Activated T-cell treated with anti-CD3 and anti-CD28 coated beads, Interleukin-2, amount 50 U/mL, for 4 hours (primary cell): Measurements from ENCODE around the gene SH3PXD2B. TPM values are rescaled to one million over a fixed set of nuclear protein-coding genes. Genes with fewer than 3 reads are reported as not detected.

Experiments
- ATAC-seq, 2 donors: fragments of 200-7000 bp; cut with Tn5 transposase; one replicate each; pipeline ENCODE4 v1.10.0; 2021
- DNase-seq: peaks from one replicate; pipeline ENCODE4 v3.0.0-alpha.2; 2020
- H3K27me3 Mint-ChIP-seq: one replicate; pipeline ENCODE4 v1.8.0; 2021; ENCODE audit warnings: low read depth, mixed read lengths
- H3K36me3 Mint-ChIP-seq: one replicate; pipeline ENCODE4 v1.8.0; 2022; ENCODE audit warnings: mixed read lengths; ENCODE audit not compliant: insufficient read depth
- H3K4me1 Mint-ChIP-seq: one replicate; pipeline ENCODE4 v1.8.0; 2021; ENCODE audit warnings: low read depth, mixed read lengths
- H3K4me3 Mint-ChIP-seq: one replicate; pipeline ENCODE4 v1.8.0; 2021; ENCODE audit warnings: mild to moderate bottlenecking, moderate library complexity, mixed read lengths
- H3K9me3 Mint-ChIP-seq: one replicate; pipeline ENCODE4 v1.8.0; 2021; ENCODE audit warnings: mixed read lengths
- total RNA-seq, 3 donors: library from RNA; stranded (reverse); gene quantifications; one replicate each; pipeline ENCODE4 v1.2.1, GENCODE V29; 2021

SH3PXD2B gene
- total RNA-seq, 3 donors from 2014 or later, result 0.21 to 0.96 (median 0.92) TPM

DNA sequence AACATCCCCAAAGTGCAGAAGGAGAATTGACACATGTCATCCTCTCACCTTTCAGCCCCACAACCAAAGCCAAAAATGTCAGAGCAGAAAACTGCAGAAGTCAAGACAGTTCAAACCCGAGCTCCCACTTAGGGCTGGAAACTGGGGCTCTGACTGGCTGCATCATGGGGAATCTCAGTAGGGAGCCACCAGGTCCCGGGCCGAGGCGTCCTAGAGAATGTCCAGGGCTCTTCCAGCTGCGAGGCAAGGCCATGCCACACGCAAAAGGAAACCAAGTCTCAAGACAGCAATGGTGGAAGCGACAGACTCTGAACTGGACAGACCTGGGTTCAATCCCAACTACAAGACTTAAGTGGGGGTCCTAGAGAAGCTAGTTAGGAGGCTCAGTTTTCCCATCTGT lies 13.8 kb downstream of the SH3PXD2B start:
- ATAC-seq (no peak), DNase-seq (no peak)
- no peaks in the 10 kb centered on the region for H3K9me3 Mint-ChIP-seq
- H3K4me3 Mint-ChIP-seq, result no peak overlapping the region
- peaks cover 11% of the 10 kb centered on the region for H3K4me1 Mint-ChIP-seq
- no peaks in the 10 kb centered on the region for H3K36me3 Mint-ChIP-seq
- peaks cover 17% of the 10 kb centered on the region for H3K27me3 Mint-ChIP-seq

DNA sequence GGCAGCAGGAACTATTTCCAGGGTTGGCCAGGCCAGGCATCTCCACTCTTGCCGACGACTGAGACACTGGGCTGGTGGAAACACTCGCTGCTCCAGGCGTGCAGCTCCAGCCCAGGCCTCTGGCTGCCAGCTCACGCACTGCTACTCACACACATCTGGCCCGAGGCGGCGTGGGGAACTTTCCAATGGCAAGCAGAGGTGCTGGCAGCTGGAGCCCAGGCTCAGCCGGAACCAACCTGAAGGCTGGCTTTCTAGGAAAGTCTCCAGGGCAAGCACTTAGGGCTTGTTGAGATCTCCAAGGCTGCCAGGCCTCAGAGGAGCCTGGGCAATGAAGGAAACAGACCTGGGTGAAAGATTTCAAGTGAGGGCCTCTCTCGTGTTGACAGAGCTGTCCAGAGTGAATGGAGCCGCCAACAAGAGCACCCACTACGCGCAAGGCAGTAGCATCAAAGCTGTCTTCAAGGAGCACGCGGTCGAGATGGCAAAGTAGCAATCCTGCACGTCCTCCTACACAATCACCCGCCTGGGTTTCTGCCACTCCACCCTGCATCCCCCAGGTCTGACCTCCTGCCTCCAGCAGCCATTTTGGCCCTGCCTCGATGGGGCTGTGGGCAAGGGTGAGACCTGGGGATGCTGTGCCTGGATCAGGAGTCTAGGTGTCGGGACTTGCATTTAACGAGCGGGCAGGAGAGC lies 14.4 kb downstream of the SH3PXD2B start:
- Mint-ChIP-seq H3K9me3 (no peaks in the 10 kb centered on the region), H3K4me3 (no peak overlapping the region), H3K36me3 (no peaks in the 10 kb centered on the region), H3K4me1 (peaks cover 11% of the 10 kb centered on the region), H3K27me3 (peaks cover 14% of the 10 kb centered on the region)
- ATAC-seq, result no peak
- no peak for DNase-seq

DNA sequence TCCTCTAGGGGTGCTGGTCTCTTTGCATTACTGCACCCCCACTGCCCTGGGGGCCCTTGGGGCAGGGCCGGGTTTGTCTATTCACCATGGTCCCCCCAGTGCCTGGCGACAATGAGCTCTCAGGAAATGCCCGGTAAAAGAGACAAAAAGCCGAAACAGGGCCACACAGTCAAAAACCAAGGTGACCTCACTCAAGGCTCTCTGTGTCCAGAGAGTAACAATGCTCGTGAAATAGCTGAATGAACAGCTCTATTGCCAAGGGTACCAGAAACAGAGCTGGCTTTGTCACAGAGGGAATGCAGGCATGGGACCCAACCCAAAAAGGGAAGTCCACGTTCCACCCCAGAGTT lies 16.0 kb downstream of the SH3PXD2B start:
- peaks cover 2% of the 10 kb centered on the region for H3K4me1 Mint-ChIP-seq
- H3K36me3 Mint-ChIP-seq, result no peaks in the 10 kb centered on the region
- H3K27me3 Mint-ChIP-seq, result peaks cover 3% of the 10 kb centered on the region
- H3K4me3 Mint-ChIP-seq, result no peak overlapping the region
- no peak for DNase-seq
- H3K9me3 Mint-ChIP-seq, result no peaks in the 10 kb centered on the region
- ATAC-seq, result no peak

DNA sequence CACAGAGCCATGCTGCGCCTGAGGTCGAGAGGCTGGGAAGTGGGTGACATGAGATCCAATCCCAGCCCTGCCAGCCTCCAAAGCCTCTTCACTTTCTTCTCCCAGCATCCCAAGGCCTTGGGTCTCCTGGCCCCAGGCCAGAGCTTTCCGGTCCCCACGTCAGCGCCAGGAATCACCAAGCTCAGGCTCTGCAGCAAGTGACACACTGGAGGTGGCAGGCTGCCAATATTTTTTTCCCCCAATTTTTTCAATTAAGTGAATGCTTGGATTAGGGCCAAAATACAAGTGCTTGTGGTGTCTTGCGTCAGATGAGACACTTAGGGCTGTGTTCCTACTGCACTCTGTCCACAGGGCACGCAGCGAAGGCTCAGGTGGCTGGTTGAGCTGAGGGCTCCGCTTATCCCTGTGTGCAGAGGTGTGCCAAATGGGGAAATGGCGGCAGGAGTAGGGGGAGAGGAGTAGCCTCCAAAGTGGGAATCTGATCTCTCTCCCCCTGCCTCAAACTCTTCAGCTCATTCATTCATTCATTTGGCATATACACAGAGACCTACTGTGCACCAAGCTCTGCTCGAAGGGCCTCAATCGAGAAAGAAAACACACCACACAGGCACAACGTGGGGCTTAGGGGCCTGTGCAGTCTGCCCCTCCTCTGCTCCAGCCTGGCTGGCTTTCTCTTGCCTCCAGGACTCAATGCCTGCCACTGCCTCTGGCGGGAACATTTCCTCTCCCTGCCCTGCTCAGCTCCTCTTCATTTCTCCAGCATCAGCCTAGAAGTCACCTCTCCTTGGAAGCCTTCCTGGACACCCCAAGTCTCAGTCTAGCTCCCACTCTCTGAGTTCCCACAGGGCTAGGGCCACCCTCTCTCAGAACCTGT lies 16.6 kb downstream of the SH3PXD2B start:
- Mint-ChIP-seq H3K36me3 (no peaks in the 10 kb centered on the region), H3K9me3 (no peaks in the 10 kb centered on the region), H3K4me3 (no peak overlapping the region), H3K27me3 (peaks cover 1% of the 10 kb centered on the region), H3K4me1 (no peaks in the 10 kb centered on the region)
- ATAC-seq (no peak), DNase-seq (no peak)

DNA sequence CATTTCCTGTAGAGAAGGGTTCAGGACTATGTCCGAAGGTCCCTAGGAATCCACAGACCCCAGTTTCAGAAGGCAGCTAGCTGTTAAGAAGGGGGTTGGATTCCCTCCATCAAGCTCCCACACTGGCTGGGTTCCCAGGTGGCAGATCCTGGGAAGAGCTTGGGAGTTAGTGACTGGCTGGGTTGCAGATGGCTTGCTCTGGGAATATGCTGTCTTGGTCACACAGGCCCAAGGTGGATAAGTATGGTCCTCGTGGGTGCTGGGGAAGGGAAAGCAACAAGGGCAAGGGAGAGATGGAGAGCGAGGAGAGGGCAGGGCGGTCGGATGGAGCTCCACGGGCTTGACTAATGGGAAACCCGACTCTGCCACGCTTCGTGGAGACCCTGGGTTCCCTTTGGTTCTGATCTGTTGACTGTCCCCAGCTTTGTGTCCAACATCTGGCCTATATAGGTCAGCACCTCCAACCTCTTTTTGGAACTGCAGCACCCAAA lies 17.4 kb downstream of the SH3PXD2B start:
- H3K9me3 Mint-ChIP-seq, result no peaks in the 10 kb centered on the region
- no peaks in the 10 kb centered on the region for H3K4me1 Mint-ChIP-seq
- H3K4me3 Mint-ChIP-seq, result no peak overlapping the region
- ATAC-seq (no peak), DNase-seq (no peak)
- H3K36me3 Mint-ChIP-seq, result no peaks in the 10 kb centered on the region
- peaks cover 1% of the 10 kb centered on the region for H3K27me3 Mint-ChIP-seq

DNA sequence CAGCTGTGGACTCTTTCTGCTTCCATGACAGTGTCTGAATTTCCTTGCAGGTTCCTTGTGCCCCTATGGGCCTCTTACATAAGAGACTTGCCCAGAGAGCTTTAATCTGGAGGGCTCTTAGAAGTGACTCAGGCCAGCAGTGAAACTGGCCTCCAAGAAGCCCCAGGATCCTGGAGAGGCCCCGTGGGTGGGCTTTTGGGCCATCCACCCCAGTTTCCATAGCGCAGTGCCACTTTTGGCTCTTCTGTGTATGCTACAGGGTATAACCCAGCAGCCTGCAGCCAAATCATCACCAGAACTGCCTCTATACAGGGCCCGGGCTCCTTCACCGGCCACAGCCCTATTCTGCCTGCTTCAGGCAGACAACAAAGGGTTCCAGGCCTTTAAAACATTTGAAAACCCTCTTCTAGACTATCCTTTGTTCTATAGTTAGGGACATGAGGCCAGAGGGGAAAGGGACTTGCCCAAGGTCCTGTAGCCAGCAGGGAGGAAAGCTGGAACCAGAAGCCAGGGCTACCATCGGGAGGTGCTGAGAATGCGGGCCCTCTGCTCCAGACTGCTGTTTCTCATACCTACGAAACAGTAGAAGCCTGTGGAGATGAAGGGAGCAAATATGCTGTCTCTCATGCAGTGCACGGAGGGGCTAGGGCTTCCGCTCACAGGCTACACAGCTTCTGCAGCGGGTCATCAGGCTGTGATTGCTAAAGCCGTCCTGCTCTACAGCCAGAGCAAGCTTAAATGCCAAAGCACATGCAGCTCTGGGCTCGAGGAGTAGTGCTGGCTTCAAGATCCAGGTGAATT lies 18.0 kb downstream of the SH3PXD2B start:
- Mint-ChIP-seq H3K27me3 (peaks cover 1% of the 10 kb centered on the region), H3K9me3 (no peaks in the 10 kb centered on the region), H3K4me3 (no peak overlapping the region), H3K36me3 (no peaks in the 10 kb centered on the region), H3K4me1 (no peaks in the 10 kb centered on the region)
- ATAC-seq (no peak), DNase-seq (no peak)

DNA sequence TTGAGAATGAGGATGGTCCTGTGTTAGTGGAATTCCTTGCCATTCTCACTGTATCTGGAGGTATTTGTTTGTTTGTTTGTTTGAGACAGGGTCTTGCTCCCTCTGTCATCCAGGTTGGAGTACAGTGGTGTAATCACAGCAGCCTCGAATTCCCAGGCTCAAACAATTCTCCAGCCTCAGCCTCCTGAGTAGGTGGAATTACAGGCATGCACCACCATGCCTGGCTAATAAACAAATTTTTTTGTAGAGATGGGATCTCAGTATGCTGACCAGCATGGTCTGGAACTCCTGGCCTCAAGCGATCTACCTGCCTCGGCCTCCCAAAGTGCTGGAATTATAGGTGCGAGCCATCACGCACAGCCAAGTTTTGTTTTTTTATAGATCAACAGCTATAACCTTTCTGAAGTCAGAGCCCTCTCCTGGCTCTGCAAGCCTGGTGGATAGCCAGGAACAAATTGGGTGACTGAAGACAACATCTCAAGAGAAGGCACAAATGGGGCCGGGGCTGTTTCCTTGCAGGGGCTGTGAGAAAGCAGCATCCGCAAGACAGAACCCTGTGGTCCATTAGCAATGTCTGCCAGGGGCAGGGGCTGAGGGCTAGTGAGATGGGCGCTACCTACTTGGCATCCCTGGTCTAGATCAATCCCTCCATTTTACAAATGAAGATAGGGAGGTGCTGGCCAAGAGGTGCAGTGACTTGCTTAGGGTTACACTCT lies 18.8 kb downstream of the SH3PXD2B start:
- no peak overlapping the region for H3K4me3 Mint-ChIP-seq
- no peaks in the 10 kb centered on the region for H3K9me3 Mint-ChIP-seq
- no peaks in the 10 kb centered on the region for H3K36me3 Mint-ChIP-seq
- DNase-seq, result no peak
- H3K4me1 Mint-ChIP-seq, result no peaks in the 10 kb centered on the region
- peaks cover 1% of the 10 kb centered on the region for H3K27me3 Mint-ChIP-seq
- ATAC-seq, result no peak

DNA sequence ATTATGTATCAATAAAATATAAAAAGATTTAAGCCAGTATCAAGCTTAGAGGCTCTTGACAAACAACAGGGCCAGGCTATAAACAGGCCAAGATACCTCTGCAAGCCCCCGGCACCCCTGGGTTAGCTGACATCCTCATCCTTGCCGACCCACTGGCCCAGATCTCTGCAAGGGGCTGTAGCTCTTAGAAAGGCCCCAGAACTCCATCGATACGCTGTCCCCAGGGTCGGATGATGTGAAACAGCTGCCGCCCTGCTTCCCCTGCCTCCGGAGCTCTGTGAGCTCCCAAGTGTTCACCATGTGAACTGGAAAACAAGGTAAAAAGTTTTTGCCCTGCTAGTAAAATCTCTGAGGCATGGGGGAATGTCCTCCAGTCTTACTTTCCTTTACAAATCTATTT lies 20.1 kb downstream of the SH3PXD2B start:
- Mint-ChIP-seq H3K4me1 (no peaks in the 10 kb centered on the region), H3K4me3 (no peak overlapping the region), H3K36me3 (no peaks in the 10 kb centered on the region), H3K9me3 (no peaks in the 10 kb centered on the region), H3K27me3 (no peaks in the 10 kb centered on the region)
- DNase-seq, result no peak
- no peak for ATAC-seq

DNA sequence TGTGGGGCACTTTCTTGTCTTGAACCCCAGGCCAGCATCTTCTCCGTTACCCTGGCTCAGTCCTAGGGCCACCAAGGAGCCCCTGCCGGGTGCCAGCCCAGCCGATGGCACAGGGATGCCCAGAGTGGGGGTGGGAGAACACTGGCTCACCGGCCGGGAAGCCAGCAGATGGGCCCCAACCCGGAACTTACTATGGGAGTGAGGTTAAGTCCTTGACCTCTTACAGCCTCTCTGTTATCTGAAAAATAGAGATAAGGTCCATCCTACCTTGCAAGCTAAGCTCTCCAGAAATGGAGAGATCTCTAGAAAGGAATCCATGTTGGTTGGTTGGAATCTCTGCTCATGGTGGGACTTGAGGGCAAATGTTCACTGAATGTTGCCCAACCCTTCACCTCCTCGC lies 20.8 kb downstream of the SH3PXD2B start:
- Mint-ChIP-seq H3K4me3 (no peak overlapping the region), H3K9me3 (no peaks in the 10 kb centered on the region), H3K27me3 (no peaks in the 10 kb centered on the region), H3K4me1 (no peaks in the 10 kb centered on the region), H3K36me3 (no peaks in the 10 kb centered on the region)
- ATAC-seq, result no peak
- DNase-seq, result no peak

DNA sequence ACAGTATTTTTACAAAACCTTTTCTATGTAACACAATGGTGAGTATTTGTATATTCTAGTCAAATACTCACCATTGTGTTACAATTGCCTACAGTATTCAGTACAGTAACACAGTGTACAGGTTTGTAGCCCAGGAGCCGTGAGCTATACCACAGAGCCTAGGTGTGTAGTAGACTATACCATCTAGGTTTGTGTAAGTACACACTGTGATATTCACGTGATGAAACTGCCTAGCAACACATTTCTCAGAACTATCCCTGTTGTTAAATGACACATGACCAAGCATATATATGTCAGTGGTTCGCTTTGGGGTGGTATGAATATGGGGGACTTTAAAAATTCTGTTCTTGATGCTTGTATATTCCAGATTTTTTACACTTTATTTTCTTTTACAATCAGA lies 21.3 kb downstream of the SH3PXD2B start:
- DNase-seq, result no peak
- no peak overlapping the region for H3K4me3 Mint-ChIP-seq
- H3K9me3 Mint-ChIP-seq, result no peaks in the 10 kb centered on the region
- no peaks in the 10 kb centered on the region for H3K4me1 Mint-ChIP-seq
- ATAC-seq, result no peak
- no peaks in the 10 kb centered on the region for H3K36me3 Mint-ChIP-seq
- H3K27me3 Mint-ChIP-seq, result peaks cover under 1% of the 10 kb centered on the region

DNA sequence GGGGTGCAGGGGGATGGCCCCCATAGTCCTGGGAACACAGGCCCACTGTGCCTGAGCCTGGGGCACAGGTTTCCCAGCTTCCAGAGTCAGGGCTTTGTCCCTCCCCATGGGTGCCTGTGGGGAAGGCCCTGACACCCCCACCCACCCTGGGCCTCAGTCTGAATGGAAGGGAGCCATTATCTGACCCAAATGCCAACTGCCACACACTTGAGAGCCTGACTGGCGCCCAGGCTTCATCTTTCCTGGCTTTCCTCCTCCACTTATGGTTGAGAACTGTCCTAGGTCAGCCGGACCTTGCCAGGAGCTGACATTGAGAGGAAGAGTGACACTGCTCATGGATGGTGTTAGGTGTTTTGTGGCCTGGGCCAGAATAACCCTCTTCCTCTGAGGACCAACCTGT lies 24.0 kb downstream of the SH3PXD2B start:
- Mint-ChIP-seq H3K4me1 (no peaks in the 10 kb centered on the region), H3K36me3 (no peaks in the 10 kb centered on the region), H3K4me3 (no peak overlapping the region), H3K27me3 (peaks cover 4% of the 10 kb centered on the region), H3K9me3 (no peaks in the 10 kb centered on the region)
- ATAC-seq (no peak), DNase-seq (no peak)

DNA sequence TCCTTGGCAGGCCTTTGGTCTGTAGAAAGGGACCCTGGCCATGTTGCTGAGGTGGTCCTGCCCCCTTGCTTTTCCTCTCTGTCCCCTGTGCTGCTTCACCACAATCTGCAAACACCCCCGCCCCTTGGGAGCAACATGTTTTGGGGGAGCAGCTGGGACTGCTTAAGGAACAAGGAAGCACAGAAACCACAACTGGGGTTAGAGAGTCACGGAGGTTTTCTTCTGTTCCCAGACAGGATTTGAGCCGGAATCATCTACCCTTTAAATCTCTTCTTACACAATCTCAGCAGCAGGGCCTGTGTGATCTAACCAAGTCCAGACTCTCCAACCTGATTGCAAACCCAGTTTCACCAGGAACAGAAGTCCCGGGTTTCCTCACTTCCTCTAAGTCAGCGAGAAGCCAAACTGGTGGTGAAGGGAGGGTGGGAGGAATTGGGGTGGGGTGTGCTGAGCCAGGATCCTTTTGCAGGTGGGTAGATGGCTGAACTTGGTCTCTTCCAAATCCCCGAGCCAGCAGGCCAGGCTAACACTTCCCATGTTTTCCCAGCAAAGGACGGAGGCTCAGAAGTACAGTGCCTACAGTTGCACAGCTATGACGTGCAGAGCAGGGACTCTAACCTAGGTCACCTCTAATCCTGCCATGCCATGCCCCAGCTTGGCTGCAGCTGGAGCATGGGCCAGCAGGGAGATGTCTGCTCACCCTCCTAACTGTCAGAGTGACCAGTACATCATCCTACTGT lies 25.0 kb downstream of the SH3PXD2B start:
- Mint-ChIP-seq H3K9me3 (no peaks in the 10 kb centered on the region), H3K27me3 (peaks cover 8% of the 10 kb centered on the region), H3K36me3 (no peaks in the 10 kb centered on the region), H3K4me1 (no peaks in the 10 kb centered on the region), H3K4me3 (no peak overlapping the region)
- no peak for ATAC-seq
- DNase-seq, result no peak

DNA sequence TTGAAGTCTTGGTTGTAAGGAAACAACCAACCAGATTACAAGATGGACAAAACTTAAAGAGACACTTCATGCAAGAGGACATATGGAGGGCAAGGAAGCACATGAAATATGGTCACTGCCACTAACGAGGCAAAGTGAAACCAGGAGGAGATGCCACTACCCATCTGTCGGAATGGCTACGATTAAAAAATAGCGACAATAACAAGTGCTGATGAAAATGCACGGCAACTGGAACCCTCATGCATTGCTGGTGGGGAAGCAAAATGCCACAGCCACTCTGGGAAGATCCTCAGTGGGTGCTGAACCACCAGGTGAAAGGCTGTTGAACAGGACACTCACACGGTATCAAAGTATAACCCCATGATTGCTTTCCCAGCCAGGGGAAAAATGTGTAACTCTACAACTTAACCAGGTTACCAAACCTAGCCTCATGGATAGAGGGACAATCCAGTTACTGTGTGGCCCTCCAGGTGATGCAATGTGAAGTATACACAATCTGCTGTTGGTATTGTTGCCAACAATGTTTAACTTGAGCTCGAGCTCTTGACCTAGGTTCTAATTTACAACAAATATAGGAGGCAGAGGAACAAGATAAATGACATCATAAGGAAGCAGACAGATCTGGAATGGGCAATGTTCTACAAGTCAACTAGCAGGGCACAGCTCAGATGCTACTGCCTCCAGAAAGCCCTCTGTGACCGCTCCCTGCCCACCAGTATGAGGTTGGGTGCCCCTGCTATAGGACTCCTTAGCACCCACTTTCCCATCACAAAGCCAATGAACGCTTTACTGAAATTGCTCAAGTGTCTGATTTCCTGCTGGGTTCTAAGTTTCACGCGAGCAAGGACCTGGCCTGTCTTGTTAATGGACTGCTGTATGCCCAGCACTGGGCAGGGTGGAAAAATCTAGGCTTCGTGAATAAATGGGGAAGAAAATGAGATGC lies 25.8 kb downstream of the SH3PXD2B start:
- Mint-ChIP-seq H3K4me3 (no peak overlapping the region), H3K9me3 (no peaks in the 10 kb centered on the region), H3K27me3 (peaks cover 10% of the 10 kb centered on the region), H3K4me1 (no peaks in the 10 kb centered on the region), H3K36me3 (no peaks in the 10 kb centered on the region)
- no peak for DNase-seq
- ATAC-seq, result no peak
